HT1080 (cell line): Measurements from ENCODE around the gene POLD2. TPM values are rescaled to one million over a fixed set of nuclear protein-coding genes. Genes with fewer than 3 reads are reported as not detected.

Experiments used
- DNase-seq: peaks from one replicate; pipeline ENCODE4 v3.0.0-alpha.2; 2015; ENCODE audit warnings: low read depth
- total RNA-seq: library from RNA; depleted of rRNA; stranded (reverse); fragments of >200 nt; shearing (Covaris generic); gene quantifications from 2 replicates; pipeline ENCODE4 v1.2.3, GENCODE V29; 2014

The POLD2 gene
- total RNA-seq, 1 experiment from 2014 or later = 192 TPM

DNA sequence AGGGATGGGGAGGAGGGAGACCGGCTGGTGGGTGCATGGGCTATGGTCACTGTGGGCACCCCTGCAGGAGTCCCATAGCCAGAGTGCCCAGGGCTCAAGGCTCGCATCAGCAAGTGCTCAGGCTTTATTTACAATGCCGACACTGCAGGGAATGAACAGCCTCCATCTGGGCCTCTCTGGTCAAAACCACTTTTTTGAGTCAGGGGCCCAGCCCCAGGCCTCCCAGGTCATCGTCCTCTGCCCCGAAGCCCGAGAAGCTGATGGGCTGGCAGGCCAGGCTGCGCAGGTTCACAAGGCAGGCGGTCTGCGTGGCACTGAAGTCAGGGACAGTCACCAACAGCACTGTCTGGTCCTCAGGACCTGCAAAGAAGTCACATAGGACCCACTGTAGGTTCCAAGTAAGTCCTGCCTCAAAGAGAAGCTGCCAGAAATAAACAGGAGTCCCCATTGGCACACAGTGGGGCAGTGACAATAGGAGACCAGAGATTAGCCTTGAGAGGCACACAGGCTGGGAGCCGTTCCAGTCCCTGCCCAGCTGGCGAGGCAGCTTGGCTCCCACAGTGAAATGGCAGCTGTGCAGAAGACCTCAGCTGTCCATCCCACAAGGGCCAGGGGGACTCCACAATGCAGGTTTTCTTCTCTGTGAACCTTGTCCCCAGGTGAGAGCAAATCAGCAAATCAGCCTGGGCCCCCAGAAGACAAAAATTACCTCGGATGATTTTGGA lies 8.6 kb downstream of the POLD2 start:
- DNase-seq = no peak

- DNase-seq = no peak
Measured at GRCh38 chr7:44113764-44114354, 9.5 kb downstream of the POLD2 start.

- DNase-seq = no peak
Measured at GRCh38 chr7:44112997-44113763, 10.2 kb downstream of the POLD2 start.

DNA sequence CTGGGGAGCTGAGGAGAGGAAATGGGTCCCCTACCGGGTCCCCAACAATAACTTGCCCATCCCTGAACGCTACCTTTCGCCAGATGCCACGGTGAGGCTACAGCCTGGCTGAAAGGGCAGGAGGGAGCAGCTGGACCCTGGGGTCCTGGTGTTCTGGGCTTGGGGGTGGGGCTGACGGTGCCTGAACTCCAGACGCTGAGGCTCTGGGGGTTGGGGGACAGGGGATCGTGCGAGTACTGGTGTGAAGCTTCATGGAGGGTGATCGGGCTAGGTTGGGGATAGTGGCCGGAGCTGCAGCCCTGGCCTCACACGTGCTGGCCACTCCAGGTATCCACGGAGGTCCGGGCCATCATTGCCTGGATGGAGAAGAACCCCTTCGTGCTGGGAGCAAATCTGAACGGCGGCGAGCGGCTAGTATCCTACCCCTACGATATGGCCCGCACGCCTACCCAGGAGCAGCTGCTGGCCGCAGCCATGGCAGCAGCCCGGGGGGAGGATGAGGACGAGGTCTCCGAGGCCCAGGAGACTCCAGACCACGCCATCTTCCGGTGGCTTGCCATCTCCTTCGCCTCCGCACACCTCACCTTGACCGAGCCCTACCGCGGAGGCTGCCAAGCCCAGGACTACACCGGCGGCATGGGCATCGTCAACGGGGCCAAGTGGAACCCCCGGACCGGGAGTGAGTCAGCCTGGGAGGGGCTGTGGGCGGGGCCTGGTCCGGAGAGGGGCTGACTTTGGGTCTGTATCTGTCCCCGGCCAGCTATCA lies 10.9 kb downstream of the POLD2 start:
- no peak for DNase-seq

- no peak for DNase-seq
Measured at GRCh38 chr7:44111761-44112160, 11.6 kb downstream of the POLD2 start.

DNA sequence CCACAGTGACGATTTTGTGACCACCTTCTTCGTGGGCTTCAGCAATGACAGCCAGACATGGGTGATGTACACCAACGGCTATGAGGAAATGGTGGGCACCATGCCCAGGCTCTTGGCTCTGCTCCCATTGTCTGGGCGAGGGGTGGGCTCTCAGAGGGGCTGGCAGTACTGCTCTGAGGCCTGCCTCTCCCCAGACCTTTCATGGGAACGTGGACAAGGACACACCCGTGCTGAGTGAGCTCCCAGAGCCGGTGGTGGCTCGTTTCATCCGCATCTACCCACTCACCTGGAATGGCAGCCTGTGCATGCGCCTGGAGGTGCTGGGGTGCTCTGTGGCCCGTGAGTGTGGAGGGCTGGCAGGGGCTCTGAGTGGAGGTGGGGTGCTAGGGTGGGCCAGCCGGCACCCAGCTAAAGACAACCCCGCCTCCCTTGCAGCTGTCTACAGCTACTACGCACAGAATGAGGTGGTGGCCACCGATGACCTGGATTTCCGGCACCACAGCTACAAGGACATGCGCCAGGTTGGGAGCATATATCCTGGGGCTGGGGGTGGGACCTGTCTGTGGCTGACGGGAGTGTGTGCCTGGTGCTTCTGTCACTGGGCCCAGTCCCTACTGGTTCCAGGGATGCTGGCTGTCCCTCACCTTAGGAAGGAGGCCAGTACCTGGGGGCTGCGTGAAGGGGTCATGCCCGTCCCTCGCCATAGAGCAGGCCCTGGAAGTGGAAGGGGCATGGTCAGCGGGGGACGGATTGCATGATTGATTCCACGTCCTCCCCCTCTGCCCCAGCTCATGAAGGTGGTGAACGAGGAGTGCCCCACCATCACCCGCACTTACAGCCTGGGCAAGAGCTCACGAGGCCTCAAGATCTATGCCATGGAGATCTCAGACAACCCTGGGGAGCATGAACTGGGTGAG lies 12.4 kb downstream of the POLD2 start:
- no peak for DNase-seq

GRCh38 chr7:44109991-44110390 lies 13.4 kb downstream of the POLD2 start:
- no peak for DNase-seq

DNA sequence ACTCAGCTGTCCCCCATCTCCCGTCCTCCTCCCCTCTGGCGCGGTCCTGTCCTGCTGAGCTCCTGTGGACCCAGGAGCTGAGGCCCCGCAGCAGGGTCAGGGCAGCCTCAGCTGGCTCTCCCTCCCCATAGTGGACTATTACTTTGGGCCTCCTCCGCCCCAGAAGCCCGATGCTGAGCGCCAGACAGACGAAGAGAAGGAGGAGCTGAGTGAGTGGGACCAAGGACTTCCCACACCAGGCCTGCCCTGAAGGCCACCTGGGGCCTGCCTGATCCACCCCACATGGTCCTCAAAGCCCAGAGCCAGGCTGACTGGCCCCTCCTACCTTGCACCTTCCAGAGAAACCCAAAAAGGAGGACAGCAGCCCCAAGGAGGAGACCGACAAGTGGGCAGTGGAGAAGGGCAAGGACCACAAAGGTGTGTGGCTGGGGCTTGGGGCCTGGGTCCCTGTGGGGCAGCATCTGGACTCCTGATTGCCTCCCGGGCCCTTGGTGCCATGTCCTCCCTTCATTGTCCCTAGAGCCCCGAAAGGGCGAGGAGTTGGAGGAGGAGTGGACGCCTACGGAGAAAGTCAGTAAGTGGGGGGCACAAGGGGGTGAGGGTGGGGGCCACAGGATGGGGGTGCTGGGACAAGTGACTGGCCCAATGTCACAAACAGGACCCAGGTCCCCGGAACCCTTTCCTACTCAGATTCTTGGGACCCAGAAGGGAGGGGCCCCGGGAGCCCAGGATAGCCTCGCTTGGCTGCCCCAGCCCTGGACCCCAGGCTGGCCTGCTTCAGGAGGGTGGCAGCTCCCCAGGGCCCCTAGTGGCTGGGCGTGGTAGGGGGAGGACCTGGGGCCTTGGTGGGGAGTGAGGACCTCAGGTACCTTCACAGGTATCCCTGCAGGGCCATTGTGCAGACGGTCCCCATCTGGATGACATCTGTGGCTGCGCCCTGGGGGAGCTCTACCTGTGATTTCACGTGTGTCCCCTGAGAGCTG lies 14.3 kb downstream of the POLD2 start:
- no peak for DNase-seq

- DNase-seq = no peak
Measured at GRCh38 chr7:44107961-44108767, 15.2 kb downstream of the POLD2 start.

DNA sequence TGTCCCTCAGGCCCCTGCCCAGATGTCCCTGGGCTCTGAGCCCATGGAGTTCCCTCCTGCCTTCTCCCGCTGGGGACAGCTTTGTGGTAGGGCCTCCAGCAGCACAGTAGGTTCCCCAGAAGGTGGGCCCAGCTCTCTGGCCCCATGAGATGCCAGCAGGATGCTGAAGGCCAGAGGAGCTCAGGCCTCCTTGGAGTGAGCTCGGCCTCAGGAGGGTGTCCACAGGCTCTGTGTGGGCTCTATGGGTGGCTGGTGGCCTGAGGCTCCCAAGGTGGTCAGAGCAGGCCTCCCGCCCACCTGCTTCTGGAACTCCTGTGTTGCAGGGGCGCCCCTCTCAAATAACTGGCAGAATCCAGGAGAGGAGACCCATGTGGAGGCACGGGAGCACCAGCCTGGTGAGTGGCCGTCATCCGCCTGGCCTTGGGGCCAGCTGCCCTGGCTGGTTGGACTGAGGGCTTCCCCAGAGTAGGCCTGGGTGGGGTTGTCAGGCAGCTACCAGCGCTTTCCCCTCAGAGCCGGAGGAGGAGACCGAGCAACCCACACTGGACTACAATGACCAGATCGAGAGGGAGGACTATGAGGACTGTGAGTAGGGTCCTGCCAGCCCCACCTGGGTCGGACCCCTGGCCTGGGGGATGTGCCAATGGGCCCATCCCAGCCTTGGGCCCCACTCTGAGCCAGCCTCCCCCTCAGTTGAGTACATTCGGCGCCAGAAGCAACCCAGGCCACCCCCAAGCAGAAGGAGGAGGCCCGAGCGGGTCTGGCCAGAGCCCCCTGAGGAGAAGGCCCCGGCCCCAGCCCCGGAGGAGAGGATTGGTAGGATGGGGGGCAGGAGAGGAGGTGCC lies 16.0 kb downstream of the POLD2 start:
- no peak for DNase-seq

GRCh38 chr7:44106311-44107065 lies 16.9 kb downstream of the POLD2 start:
- DNase-seq = no peak

- no peak for DNase-seq
Measured at GRCh38 chr7:44105832-44106231, 17.5 kb downstream of the POLD2 start.

DNA sequence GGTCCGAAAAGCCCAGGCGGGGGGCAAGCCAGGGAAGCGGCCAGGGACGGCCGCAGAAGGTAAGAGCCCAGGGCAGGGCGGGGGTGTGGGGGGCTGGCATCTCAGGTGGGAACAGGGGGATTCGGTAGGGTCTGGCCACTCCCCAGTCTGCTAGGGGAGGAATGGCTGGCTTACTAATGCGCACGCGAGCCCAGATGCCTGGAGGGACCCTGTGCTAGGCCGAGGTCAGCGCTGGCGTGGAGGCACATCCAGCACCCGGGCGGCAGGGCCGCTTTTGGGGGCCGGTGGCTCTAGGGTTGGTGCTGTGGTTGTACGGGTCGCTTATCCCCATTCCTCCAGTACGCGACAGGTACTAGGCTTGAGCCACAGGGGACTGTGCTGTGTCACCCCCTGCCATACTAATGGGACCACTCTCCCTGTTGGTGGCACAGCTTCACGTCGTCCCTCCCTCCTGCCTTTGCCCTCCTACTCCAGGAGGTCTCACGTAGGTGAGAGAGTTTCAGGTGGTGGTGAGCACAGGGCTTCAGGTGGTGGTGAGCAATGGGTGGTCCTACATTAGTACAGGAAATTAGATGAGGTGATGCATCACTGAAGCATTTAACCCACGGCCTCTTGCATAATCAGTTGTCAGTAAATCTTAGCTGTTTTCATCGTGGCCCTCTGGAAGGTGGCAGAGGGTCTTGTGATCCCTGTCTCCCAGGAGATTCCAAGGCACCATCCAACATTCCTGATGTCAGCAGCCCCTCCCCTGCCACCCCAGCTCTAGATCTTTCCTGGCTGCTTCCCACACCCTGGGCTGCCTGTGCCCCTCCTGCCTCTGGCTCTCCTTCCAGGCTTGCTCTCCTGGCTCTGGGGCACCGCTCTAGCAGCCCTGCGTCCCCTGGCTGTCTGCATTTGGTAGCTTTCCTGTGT lies 18.2 kb downstream of the POLD2 start:
- peak; percentile 28 for DNase-seq

GRCh38 chr7:44103923-44104859 lies 19.2 kb downstream of the POLD2 start, which contains the start of gene AEBP1:
Gene AEBP1, plus strand, starts transcription at chr7:44104345. Its CDS starts 321 bp downstream, at chr7:44104666.
- DNase-seq = no peak

GRCh38 chr7:44103566-44103922 lies 19.8 kb downstream of the POLD2 start:
- DNase-seq = no peak
